Stimulated activated CD8-positive, alpha-beta memory T cell treated with anti-CD3 and anti-CD28 coated beads, Interleukin-2, amount 100 ng/mL, for 48 hours (primary cell): ENCODE results near the gene ABCD1.
"Not testable (repeated sequence)": the region's sequence is repeated elsewhere in the genome, so short reads cannot be mapped to it uniquely, and the experiment has no call there.

Experiments
- DNase-seq, 2 donors: peaks; one replicate each; pipeline ENCODE4 v3.0.0-alpha.2; 2020; ENCODE audit warnings: low read depth in 2 of 2

ABCD1 gene

GRCh38 chrX:153734871-153735270, 10.2 kb downstream of the ABCD1 start:
- no peak for DNase-seq

- DNase-seq, result no peak
These were observed 10.6 kb downstream of the ABCD1 start for GRCh38 chrX:153735274-153735673.

- no peak for DNase-seq
These were observed 11.6 kb downstream of the ABCD1 start for GRCh38 chrX:153736071-153736820.

GRCh38 chrX:153736871-153737441, 12.3 kb downstream of the ABCD1 start:
- DNase-seq, result no peak

- DNase-seq, result no peak
These were observed 13.5 kb downstream of the ABCD1 start for GRCh38 chrX:153738056-153738605.

GRCh38 chrX:153739754-153740486, 15.3 kb downstream of the ABCD1 start:
- no peak for DNase-seq

- DNase-seq, result no peak
These were observed 16.1 kb downstream of the ABCD1 start for GRCh38 chrX:153740631-153741222.

- DNase-seq, result no peak
These were observed 16.8 kb downstream of the ABCD1 start for GRCh38 chrX:153741446-153741845.

GRCh38 chrX:153742111-153742510, 17.5 kb downstream of the ABCD1 start:
- not testable (repeated sequence) for DNase-seq

- not testable (repeated sequence) for DNase-seq
These were observed 18.3 kb downstream of the ABCD1 start for GRCh38 chrX:153742796-153743467.

- not testable (repeated sequence) for DNase-seq
These were observed 19.0 kb downstream of the ABCD1 start for GRCh38 chrX:153743468-153744209.

GRCh38 chrX:153744210-153745066, 19.8 kb downstream of the ABCD1 start:
- no peak for DNase-seq

- not testable (repeated sequence) for DNase-seq
These were observed 20.4 kb downstream of the ABCD1 start for GRCh38 chrX:153745067-153745433.

- DNase-seq, result no peak
These were observed 21.7 kb downstream of the ABCD1 start for GRCh38 chrX:153746359-153746758.

- not testable (repeated sequence) for DNase-seq
These were observed 22.3 kb downstream of the ABCD1 start for GRCh38 chrX:153746991-153747390.

- DNase-seq, result not testable (repeated sequence)
These were observed 24.4 kb downstream of the ABCD1 start for GRCh38 chrX:153749017-153749416.

- no peak for DNase-seq
These were observed 25.6 kb downstream of the ABCD1 start for GRCh38 chrX:153750127-153750774.

GRCh38 chrX:153755136-153755535, 30.5 kb downstream of the ABCD1 start:
- DNase-seq, result no peak

GRCh38 chrX:153761863-153762262, 37.2 kb downstream of the ABCD1 start:
- no peak for DNase-seq
